IMR-90 (cell line): ENCODE results near the gene RAB2B. TPM values are rescaled to one million over a fixed set of nuclear protein-coding genes. Genes with fewer than 3 reads are reported as not detected.

Experiments used
- ATAC-seq: fragments of 200-7000 bp; cut with Tn5 transposase; 2 replicates; pipeline ENCODE4 v1.9.1; 2020; ENCODE audit warnings: low read depth, mild to moderate bottlenecking, moderate library complexity
- BruUV-seq: library from RNA; stranded (reverse); fragments of 400-500 nt; replicated peaks from 2 replicates; lab custom pipeline; 2021; lab: Mats Ljungman, UMichigan
- CTCF ChIA-PET: fragments of 300-600 bp; formaldehyde crosslinking; extraction: SDS; loops from one replicate; lab custom pipeline; 2021; ENCODE audit warnings: antibody characterized with exemption; lab: Yijun Ruan, JAX
- POLR2A ChIA-PET: fragments of 300-600 bp; sonication (Branson Sonifier 250); formaldehyde crosslinking; loops from one replicate; lab custom pipeline; 2022; ENCODE audit warnings: antibody characterized with exemption; ENCODE audit not compliant: unreplicated experiment; lab: Charles Lee
- DNase-seq: peaks from one replicate; pipeline ENCODE4 v3.0.0; 2013
- H2AFZ ChIP-seq: replicated peaks from 2 replicates; pipeline ENCODE3; 2013; ENCODE audit warnings: low read length, mild to moderate bottlenecking; ENCODE audit not compliant: poor library complexity
- H2AK5ac ChIP-seq: 2 replicates; pipeline ENCODE4 v1.6.1; 2013; ENCODE audit warnings: low read depth, low read length, inconsistent platforms
- H2AK9ac ChIP-seq: replicated peaks from 2 replicates; pipeline ENCODE3; 2013; ENCODE audit warnings: mild to moderate bottlenecking, low read depth, low read length, moderate library complexity; ENCODE audit not compliant: poor library complexity
- H2BK120ac ChIP-seq: 2 replicates; pipeline ENCODE4 v1.6.1; 2013; ENCODE audit warnings: low read depth, low read length, inconsistent platforms
- H2BK15ac ChIP-seq: 3 replicates; pipeline ENCODE4 v1.6.1; 2013; ENCODE audit warnings: low read depth, low read length, inconsistent platforms
- H2BK20ac ChIP-seq: 2 replicates; pipeline ENCODE4 v1.6.1; 2013; ENCODE audit warnings: low read depth, mild to moderate bottlenecking, inconsistent platforms, low read length, moderate library complexity
- H2BK5ac ChIP-seq: 2 replicates; pipeline ENCODE4 v1.6.1; 2013; ENCODE audit warnings: mild to moderate bottlenecking, low read depth, low read length, inconsistent platforms; ENCODE audit not compliant: poor library complexity, severe bottlenecking
- H3K14ac ChIP-seq: replicated peaks from 2 replicates; pipeline ENCODE4 v1.6.1; 2013; ENCODE audit warnings: low read depth, low read length, inconsistent platforms
- H3K18ac ChIP-seq: 2 replicates; pipeline ENCODE4 v1.6.1; 2013; ENCODE audit warnings: low read depth, low read length, control low read depth
- H3K23ac ChIP-seq: 2 replicates; pipeline ENCODE4 v1.6.1; 2013; ENCODE audit warnings: low read depth, low read length, inconsistent platforms
- H3K27ac ChIP-seq: 2 replicates; pipeline ENCODE4 v1.5.1; 2013; ENCODE audit warnings: mild to moderate bottlenecking, control low read depth, low read length; ENCODE audit not compliant: insufficient read depth
- H3K27me3 ChIP-seq: 2 replicates; pipeline ENCODE4 v1.6.1; 2013; ENCODE audit warnings: low read length; ENCODE audit not compliant: control insufficient read depth, insufficient read depth
- H3K36me3 ChIP-seq: 2 replicates; pipeline ENCODE4 v1.6.1; 2013; ENCODE audit warnings: low read length, mixed read lengths; ENCODE audit not compliant: control insufficient read depth, insufficient read depth
- H3K4ac ChIP-seq: 2 replicates; pipeline ENCODE4 v1.6.1; 2013; ENCODE audit warnings: low read depth, low read length, inconsistent platforms
- H3K4me1 ChIP-seq: 2 replicates; pipeline ENCODE4 v1.6.1; 2013; ENCODE audit warnings: low read length, mixed read lengths; ENCODE audit not compliant: control insufficient read depth, insufficient read depth
- H3K4me2 ChIP-seq: 2 replicates; pipeline ENCODE4 v1.6.1; 2013; ENCODE audit warnings: low read depth, mild to moderate bottlenecking, control low read depth, low read length, moderate library complexity
- H3K4me3 ChIP-seq: 2 replicates; pipeline ENCODE4 v1.5.1; 2013; ENCODE audit warnings: low read depth, mild to moderate bottlenecking, control low read depth, low read length, moderate library complexity; ENCODE audit not compliant: insufficient read depth
- H3K56ac ChIP-seq: 2 replicates; pipeline ENCODE4 v1.6.1; 2013; ENCODE audit warnings: low read length, inconsistent platforms; ENCODE audit not compliant: insufficient read depth; ENCODE audit errors: extremely low read depth
- H3K79me1 ChIP-seq, 2 experiments: 2 replicates each; pipeline ENCODE4 v1.6.1; 2013; ENCODE audit warnings: low read length in 2 of 2, inconsistent platforms in 1 of 2, low read depth in 1 of 2
- H3K9ac ChIP-seq: 2 replicates; pipeline ENCODE4 v1.6.1; 2013; ENCODE audit warnings: low read depth, low read length, control low read depth
- H3K9me1 ChIP-seq: 2 replicates; pipeline ENCODE4 v1.6.1; 2013; ENCODE audit warnings: low read length, inconsistent platforms; ENCODE audit not compliant: insufficient read depth
- H3K9me3 ChIP-seq: 2 replicates; pipeline ENCODE4 v1.6.1; 2013; ENCODE audit warnings: low read length; ENCODE audit not compliant: control insufficient read depth, insufficient read depth
- H4K20me1 ChIP-seq: 2 replicates; pipeline ENCODE4 v1.6.1; 2013; ENCODE audit warnings: low read length, inconsistent platforms; ENCODE audit not compliant: insufficient read depth
- H4K5ac ChIP-seq: 2 replicates; pipeline ENCODE4 v1.6.1; 2013; ENCODE audit warnings: mild to moderate bottlenecking, low read depth, low read length, control low read depth
- H4K8ac ChIP-seq, 2 experiments: 2 replicates each; pipeline ENCODE4 v1.6.1; 2013; ENCODE audit warnings: low read depth in 2 of 2, low read length in 2 of 2, control low read depth in 1 of 2, inconsistent platforms in 1 of 2
- H4K91ac ChIP-seq: 2 replicates; pipeline ENCODE4 v1.6.1; 2013; ENCODE audit warnings: low read depth, low read length, inconsistent platforms; ENCODE audit not compliant: insufficient read depth
- RFX5 ChIP-seq: IDR thresholded peaks from 2 replicates; pipeline ENCODE4 v1.8.0; 2012; ENCODE audit warnings: low read depth, mild to moderate bottlenecking, low read length, moderate library complexity
- WGBS, 2 experiments: methylation state at CpG; one replicate each; pipeline versions ENCODE4 v1.1.5 to v1.1.7; 2013; ENCODE audit warnings: missing lambda C conversion rate in 2 of 2; ENCODE audit not compliant: insufficient read length in 1 of 2; ENCODE audit errors: extremely low coverage in 2 of 2; 5-methylcytosine and 5-hydroxymethylcytosine counted together
- dilution Hi-C: fragments of 300-500 bp; cut with HindIII; formaldehyde crosslinking; loops from one replicate; pipeline ENCODE4 v1.14.3; 2018; ENCODE audit warnings: low sequenced_read_pairs; ENCODE audit not compliant: unreplicated experiment
- in situ Hi-C: fragments of 300-500 bp; cut with MboI; formaldehyde crosslinking; loops from 3 replicates; pipeline ENCODE4 v1.14.3; 2019; ENCODE audit warnings: low sequenced_read_pairs, inconsistent platforms, mixed read lengths
- intact Hi-C: fragments of 100-400 bp; cut with micrococcal nuclease; formaldehyde crosslinking; loops from 2 replicates; pipeline ENCODE4 v1.10.0; 2022
- polyA plus RNA-seq, 3 experiments: library from polyadenylated mRNA; depleted of rRNA; stranded (reverse); fragments of >200 nt; gene quantifications; 2 replicates each; pipeline ENCODE4 v1.2.3, GENCODE V29; 2012; ENCODE audit warnings: low replicate concordance in 1 of 3
- total RNA-seq: library from RNA; depleted of rRNA; stranded (reverse); fragments of >200 nt; gene quantifications from 2 replicates; pipeline ENCODE4 v1.2.3, GENCODE V29; 2012
- TF ChIP-seq, protein P1 (sequence below): conservative IDR thresholded peaks from 2 replicates; pipeline ENCODE4 v1.5.1; 2012; ENCODE audit warnings: mild to moderate bottlenecking, low read depth, low read length, improper control_type of control experiment
- TF ChIP-seq, protein P2 (sequence below): fragments of 150-350 bp; IDR thresholded peaks from 2 replicates; pipeline ENCODE4 v1.6.1; 2017; ENCODE audit warnings: mild to moderate bottlenecking, antibody characterized with exemption, low read length, low read depth

RAB2B gene
- total and polyA plus RNA-seq, 2 of the 4 experiments (the other 2 are of a cell fraction), result 17.1 to 26.2 TPM

DNA sequence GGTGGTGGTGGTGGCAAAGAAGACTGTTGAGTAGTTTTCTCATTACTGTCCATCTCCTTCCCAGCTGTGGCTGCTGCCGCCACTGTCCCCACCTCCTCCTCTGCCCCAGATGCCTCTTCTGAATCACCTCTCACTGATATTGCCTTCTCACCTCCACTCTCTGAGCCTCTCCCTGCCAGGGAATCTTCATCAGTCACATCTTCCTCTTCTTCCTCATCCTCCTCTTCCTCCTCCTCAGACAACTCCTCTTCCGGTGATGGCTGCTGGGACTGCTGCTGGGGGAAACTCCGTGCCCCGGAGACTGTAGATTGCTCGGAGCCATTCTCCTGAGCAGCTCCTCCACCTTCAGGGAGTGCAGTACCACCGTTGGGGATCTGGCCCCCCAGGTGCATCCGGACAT lies 46.4 kb upstream of the RAB2B start:
- no peak overlapping the region for H4K5ac ChIP-seq
- H2BK15ac ChIP-seq, result no peak overlapping the region
- no peak overlapping the region for H3K14ac ChIP-seq
- no peaks in the 10 kb centered on the region for H3K9me3 ChIP-seq
- POLR2A ChIA-PET, result no interaction called here
- H3K23ac ChIP-seq, result no peak overlapping the region
- H2BK20ac ChIP-seq, result no peak overlapping the region
- no peak overlapping the region for H2AK5ac ChIP-seq
- ATAC-seq (no peak), DNase-seq (no peak)
- peaks cover 15% of the 10 kb centered on the region; the same call in 1 of the 2 replicates for H3K36me3 ChIP-seq
- H4K91ac ChIP-seq, result no peak overlapping the region
- H3K9ac ChIP-seq, result no peak overlapping the region
- H3K27me3 ChIP-seq, result no peaks in the 10 kb centered on the region
- H3K9me1 ChIP-seq, result peaks cover 4% of the 10 kb centered on the region
- H3K4ac ChIP-seq, result no peak overlapping the region
- H3K4me1 ChIP-seq, result peaks cover 4% of the 10 kb centered on the region
- H3K27ac ChIP-seq, result no peak overlapping the region
- no peak overlapping the region for H2AFZ ChIP-seq
- no peak overlapping the region for H4K8ac ChIP-seq
- no peak overlapping the region for H3K18ac ChIP-seq
- in situ Hi-C loops (no loop called here), dilution Hi-C loops (no loop called here), intact Hi-C loops (no loop called here)
- no peak overlapping the region for H2AK9ac ChIP-seq
- CTCF ChIA-PET, result no interaction called here
- TF ChIP-seq, protein P1, sequence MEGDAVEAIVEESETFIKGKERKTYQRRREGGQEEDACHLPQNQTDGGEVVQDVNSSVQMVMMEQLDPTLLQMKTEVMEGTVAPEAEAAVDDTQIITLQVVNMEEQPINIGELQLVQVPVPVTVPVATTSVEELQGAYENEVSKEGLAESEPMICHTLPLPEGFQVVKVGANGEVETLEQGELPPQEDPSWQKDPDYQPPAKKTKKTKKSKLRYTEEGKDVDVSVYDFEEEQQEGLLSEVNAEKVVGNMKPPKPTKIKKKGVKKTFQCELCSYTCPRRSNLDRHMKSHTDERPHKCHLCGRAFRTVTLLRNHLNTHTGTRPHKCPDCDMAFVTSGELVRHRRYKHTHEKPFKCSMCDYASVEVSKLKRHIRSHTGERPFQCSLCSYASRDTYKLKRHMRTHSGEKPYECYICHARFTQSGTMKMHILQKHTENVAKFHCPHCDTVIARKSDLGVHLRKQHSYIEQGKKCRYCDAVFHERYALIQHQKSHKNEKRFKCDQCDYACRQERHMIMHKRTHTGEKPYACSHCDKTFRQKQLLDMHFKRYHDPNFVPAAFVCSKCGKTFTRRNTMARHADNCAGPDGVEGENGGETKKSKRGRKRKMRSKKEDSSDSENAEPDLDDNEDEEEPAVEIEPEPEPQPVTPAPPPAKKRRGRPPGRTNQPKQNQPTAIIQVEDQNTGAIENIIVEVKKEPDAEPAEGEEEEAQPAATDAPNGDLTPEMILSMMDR, result no peak
- TF ChIP-seq RFX5, result no peak
- TF ChIP-seq, protein P2, sequence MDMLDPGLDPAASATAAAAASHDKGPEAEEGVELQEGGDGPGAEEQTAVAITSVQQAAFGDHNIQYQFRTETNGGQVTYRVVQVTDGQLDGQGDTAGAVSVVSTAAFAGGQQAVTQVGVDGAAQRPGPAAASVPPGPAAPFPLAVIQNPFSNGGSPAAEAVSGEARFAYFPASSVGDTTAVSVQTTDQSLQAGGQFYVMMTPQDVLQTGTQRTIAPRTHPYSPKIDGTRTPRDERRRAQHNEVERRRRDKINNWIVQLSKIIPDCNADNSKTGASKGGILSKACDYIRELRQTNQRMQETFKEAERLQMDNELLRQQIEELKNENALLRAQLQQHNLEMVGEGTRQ, result no peak
- WGBS, 2 experiments, result 96% methylated on average over 5 of the region's 7 CpGs; no CpG with 5 or more reads in 1 of the 2 experiments
- no peaks in the 10 kb centered on the region; the same call in 1 of the 2 replicates for H4K20me1 ChIP-seq
- BruUV-seq, result no TSS peak
- H3K4me3 ChIP-seq, result no peak overlapping the region
- peaks cover 0 to 19% of the 10 kb centered on the region in 2 experiments; a peak in 2 of 4 replicates for H3K79me1 ChIP-seq
- no peak overlapping the region for H2BK5ac ChIP-seq
- H3K56ac ChIP-seq, result no peak overlapping the region
- no peak overlapping the region for H2BK120ac ChIP-seq
- H3K4me2 ChIP-seq, result no peak overlapping the region
